C4-2B (cell line): ENCODE measurements around the gene RPL9.

Experiments used
- H3K27ac ChIP-seq: fragments of 450-650 bp; 2 replicates; pipeline ENCODE4 v1.5.1; 2017
- CTCF ChIP-seq: fragments of 450-650 bp; conservative IDR thresholded peaks from 2 replicates; pipeline ENCODE4 v1.5.1; 2017; ENCODE audit warnings: mild to moderate bottlenecking
- ZFX ChIP-seq: fragments of 450-650 bp; IDR thresholded peaks from 2 replicates; pipeline ENCODE4 v1.6.1; 2017

RPL9 gene

GRCh38 chr4:39480251-39480650 lies 21.5 kb upstream of the RPL9 start:
- H3K27ac ChIP-seq = no peak overlapping the region
- TF ChIP-seq ZFX (no peak), CTCF (no peak)

- TF ChIP-seq CTCF (no peak), ZFX (no peak)
- H3K27ac ChIP-seq = no peak overlapping the region
Observed at GRCh38 chr4:39476187-39476895, 17.6 kb upstream of the RPL9 start.

GRCh38 chr4:39472396-39472795 lies 13.7 kb upstream of the RPL9 start:
- TF ChIP-seq ZFX (no peak), CTCF (no peak)
- H3K27ac ChIP-seq = no peak overlapping the region

GRCh38 chr4:39470402-39470801 lies 11.7 kb upstream of the RPL9 start:
- H3K27ac ChIP-seq = no peak overlapping the region
- no peak for TF ChIP-seq CTCF
- no peak for TF ChIP-seq ZFX

GRCh38 chr4:39469429-39470077 lies 10.8 kb upstream of the RPL9 start:
- H3K27ac ChIP-seq = no peak overlapping the region
- TF ChIP-seq CTCF (peak; percentile 88), ZFX (no peak)

- TF ChIP-seq CTCF (no peak), ZFX (no peak)
- no peak overlapping the region for H3K27ac ChIP-seq
Observed at GRCh38 chr4:39467464-39467863, 8.7 kb upstream of the RPL9 start.

- no peak for TF ChIP-seq ZFX
- TF ChIP-seq CTCF = no peak
Observed at GRCh38 chr4:39466747-39467146, 8.0 kb upstream of the RPL9 start.

More at GRCh38 chr4:39466747-39467146, 8.0 kb upstream of the RPL9 start:
- H3K27ac ChIP-seq = no peak overlapping the region
